CD4-positive, alpha-beta T cell treated with Interleukin-15 for 1 hour (primary cell): ENCODE results near the gene PDGFC.

Experiments
- DNase-seq: peaks from one replicate; pipeline ENCODE4 v3.0.0-alpha.2; 2020

The PDGFC gene

GRCh38 chr4:156732634-156733033 is 239.0 kb downstream of the PDGFC start:
- DNase-seq: no peak

GRCh38 chr4:156729416-156729815 is 242.2 kb downstream of the PDGFC start:
- DNase-seq: no peak

- no peak for DNase-seq
These were observed 246.3 kb downstream of the PDGFC start for GRCh38 chr4:156725257-156725656.

- DNase-seq: no peak
These were observed 247.5 kb downstream of the PDGFC start for GRCh38 chr4:156723951-156724668.

GRCh38 chr4:156718226-156718625 is 253.4 kb downstream of the PDGFC start:
- DNase-seq: no peak

- no peak for DNase-seq
These were observed 260.4 kb downstream of the PDGFC start for GRCh38 chr4:156711193-156711590.
